ENCODE data around the gene ZNF90. TPM values are rescaled to one million over a fixed set of nuclear protein-coding genes. Genes with fewer than 3 reads are reported as not detected.

ZNF90 gene
- total RNA-seq (ENCODE audit: low replicate concordance): 13.3 and 23.7 TPM in 2 replicates
- long read RNA-seq, partial matches to known transcripts: 0 of 7 reads
- long read RNA-seq, other reads (novel, unspliced or antisense): 3 of 7 reads

GRCh38 chr19:20077791-20078463, at the start of gene ZNF90:
ZNF90 (plus strand) TSS chr19:20078000; CDS start chr19:20078133, 133 bp downstream.
- no peak for TF ChIP-seq CTCF (conservative IDR thresholded peaks at IDR 0.05)
- Mint-ChIP-seq H3K27me3 (no peaks in the 10 kb centered on the region), H3K27ac (peak within 1 kb of the TSS; percentile 92), H3K36me3 (peaks cover 33% of the 10 kb centered on the region), H3K4me3 (peak within 1 kb of the TSS; percentile 97), H3K9me3 (peaks cover 16% of the 10 kb centered on the region), H3K4me1 (ENCODE audit: unreplicated experiment) (peaks cover 26% of the 10 kb centered on the region)
- peak; percentile 89 for DNase-seq (ENCODE audit: extremely low spot score, unreplicated experiment)

GRCh38 chr19:20028611-20029010, 49.2 kb upstream of the ZNF90 start:
- peaks cover 39% of the 10 kb centered on the region for H3K36me3 Mint-ChIP-seq
- H3K9me3 Mint-ChIP-seq: peaks cover 8% of the 10 kb centered on the region

GRCh38 chr19:20035935-20036334, 41.9 kb upstream of the ZNF90 start:
- H3K4me1 Mint-ChIP-seq (ENCODE audit: unreplicated experiment): peaks cover 10% of the 10 kb centered on the region
- peaks cover 34% of the 10 kb centered on the region for H3K36me3 Mint-ChIP-seq
- no peak for TF ChIP-seq CTCF (conservative IDR thresholded peaks at IDR 0.05)
- no peak for DNase-seq (ENCODE audit: extremely low spot score, unreplicated experiment)
- H3K27me3 Mint-ChIP-seq: no peaks in the 10 kb centered on the region
- no peak overlapping the region for H3K27ac Mint-ChIP-seq
- H3K4me3 Mint-ChIP-seq: no peak overlapping the region
- peaks cover 8% of the 10 kb centered on the region for H3K9me3 Mint-ChIP-seq

More at GRCh38 chr19:20028611-20029010, 49.2 kb upstream of the ZNF90 start:
- DNase-seq (ENCODE audit: extremely low spot score, unreplicated experiment): no peak
- Mint-ChIP-seq H3K27ac (no peak overlapping the region), H3K27me3 (no peaks in the 10 kb centered on the region), H3K4me1 (ENCODE audit: unreplicated experiment) (no peaks in the 10 kb centered on the region), H3K4me3 (no peak overlapping the region)
- no peak for TF ChIP-seq CTCF (conservative IDR thresholded peaks at IDR 0.05)

DNA sequence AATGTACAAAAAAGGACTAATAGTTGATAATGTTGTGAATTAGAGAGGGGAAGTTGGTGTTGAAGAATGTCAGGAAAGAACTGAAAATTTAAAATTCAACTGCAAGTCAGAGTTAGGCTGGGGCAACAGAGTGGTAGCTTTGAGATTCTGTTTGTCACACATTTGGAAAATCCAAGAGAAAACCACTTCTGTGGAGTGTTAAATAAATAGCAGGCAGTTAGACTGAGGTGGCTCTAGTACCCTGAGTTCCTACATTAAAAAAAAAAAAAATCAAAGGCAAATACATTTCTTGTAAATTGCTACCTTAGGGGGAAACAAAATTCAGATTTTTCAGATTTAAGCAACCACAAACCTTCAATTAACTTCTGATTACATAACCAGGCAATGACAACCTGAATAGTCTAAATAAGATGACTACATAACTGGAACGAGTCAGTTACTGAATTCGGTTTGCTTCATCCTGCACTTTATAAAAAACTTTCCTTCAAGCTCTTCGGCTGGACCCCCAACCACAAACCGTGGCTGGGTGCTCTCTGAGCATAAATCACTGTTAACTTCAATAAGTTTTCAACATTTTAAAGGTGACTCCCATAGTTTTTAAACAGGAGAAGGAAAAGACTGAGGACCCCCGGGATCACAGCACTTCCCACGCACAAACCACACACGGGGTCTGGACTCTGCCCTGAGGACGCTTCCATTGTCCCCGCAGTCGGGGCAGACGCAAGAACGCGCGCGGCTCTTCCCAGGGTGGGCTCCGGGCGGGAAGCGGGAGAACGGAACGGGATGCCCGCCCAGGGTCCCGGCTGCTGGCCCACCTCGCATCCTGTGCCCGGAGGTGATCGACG, 39.2 kb upstream of the ZNF90 start:
- DNase-seq (ENCODE audit: extremely low spot score, unreplicated experiment): no peak
- peaks cover 10% of the 10 kb centered on the region for H3K4me1 Mint-ChIP-seq (ENCODE audit: unreplicated experiment)
- H3K27ac Mint-ChIP-seq: peak overlapping the region; percentile 94
- H3K4me3 Mint-ChIP-seq: peak overlapping the region; percentile 97
- H3K27me3 Mint-ChIP-seq: no peaks in the 10 kb centered on the region
- peaks cover 17% of the 10 kb centered on the region for H3K36me3 Mint-ChIP-seq
- no peaks in the 10 kb centered on the region for H3K9me3 Mint-ChIP-seq
- TF ChIP-seq CTCF (conservative IDR thresholded peaks at IDR 0.05): no peak

DNA sequence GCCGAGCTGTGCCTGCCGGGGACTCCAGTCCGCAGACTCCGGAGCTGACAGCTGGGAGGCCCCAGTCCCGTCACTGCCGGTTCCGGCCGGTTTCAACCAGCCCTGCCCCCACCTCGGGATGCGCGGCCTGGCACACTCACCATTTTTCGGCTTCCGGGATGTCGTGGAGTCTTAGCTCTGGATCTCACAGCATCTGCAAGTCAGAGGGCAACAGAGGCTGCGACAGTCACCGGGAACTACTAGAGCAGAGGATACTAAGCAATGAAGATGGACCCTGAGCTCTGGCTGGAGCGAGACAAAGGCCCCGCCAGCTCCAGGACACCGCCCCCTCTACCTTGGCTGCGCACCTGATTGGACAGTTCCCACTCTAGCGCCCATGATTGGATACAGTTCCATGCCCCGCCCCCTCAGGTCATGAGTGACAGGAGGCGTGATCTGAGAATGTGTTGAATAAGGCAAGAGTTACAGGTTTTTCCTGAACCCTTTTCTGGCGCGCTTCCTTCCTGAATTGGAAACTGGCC, 38.5 kb upstream of the ZNF90 start, which contains the start of gene ZNF682:
Gene ZNF682, minus strand, starts transcription at position 303 of the 521 bp plus-strand sequence. Its CDS starts 160 bp downstream, at position 143.
- TF ChIP-seq CTCF (conservative IDR thresholded peaks at IDR 0.05): no peak
- Mint-ChIP-seq H3K9me3 (no peaks in the 10 kb centered on the region), H3K36me3 (peaks cover 10% of the 10 kb centered on the region), H3K4me1 (ENCODE audit: unreplicated experiment) (peaks cover 10% of the 10 kb centered on the region), H3K27me3 (no peaks in the 10 kb centered on the region), H3K4me3 (peak within 1 kb of the TSS; percentile 97), H3K27ac (peak within 1 kb of the TSS; percentile 94)
- DNase-seq (ENCODE audit: extremely low spot score, unreplicated experiment): peak; percentile 97
